NCI-H748 (cell line): ENCODE results near the gene GLOD4.

Source experiments
- DNase-seq: peaks from one replicate; lab custom pipeline; 2025; ENCODE audit not compliant: unreplicated experiment; lab: John Stamatoyannopoulos, UW

GLOD4 gene

GRCh38 chr17:744937-745336 lies 37.1 kb downstream of the GLOD4 start:
- DNase-seq: no peak

- DNase-seq: no peak
These were observed 38.9 kb downstream of the GLOD4 start for GRCh38 chr17:743139-743538.

- no peak for DNase-seq
These were observed 39.8 kb downstream of the GLOD4 start for GRCh38 chr17:742147-742793.

- DNase-seq: no peak
These were observed 41.7 kb downstream of the GLOD4 start for GRCh38 chr17:740240-741017.

- DNase-seq: no peak
These were observed 44.4 kb downstream of the GLOD4 start for GRCh38 chr17:737561-738113.

- DNase-seq: peak; percentile 43
These were observed 48.3 kb downstream of the GLOD4 start for GRCh38 chr17:733743-734142.

GRCh38 chr17:732902-733720 lies 49.0 kb downstream of the GLOD4 start:
- DNase-seq: peak; percentile 72

- peak; percentile 88 for DNase-seq
These were observed 49.8 kb downstream of the GLOD4 start, which contains the start of gene TLCD3A for GRCh38 chr17:732067-732901. TLCD3A (plus strand) TSS chr17:732596; CDS start chr17:732648, 52 bp downstream.

- peak; percentile 83 for DNase-seq
These were observed 50.4 kb downstream of the GLOD4 start for GRCh38 chr17:731644-732066.

- no peak for DNase-seq
These were observed 53.2 kb downstream of the GLOD4 start for GRCh38 chr17:728911-729310.

GRCh38 chr17:726271-726919 lies 55.7 kb downstream of the GLOD4 start:
- DNase-seq: peak; percentile 26

- no peak for DNase-seq
These were observed 56.3 kb downstream of the GLOD4 start for GRCh38 chr17:725746-726145.

GRCh38 chr17:725084-725483 lies 57.0 kb downstream of the GLOD4 start:
- no peak for DNase-seq

- DNase-seq: peak; percentile 41
These were observed 60.5 kb downstream of the GLOD4 start for GRCh38 chr17:721540-721937.

GRCh38 chr17:720706-721539 lies 61.2 kb downstream of the GLOD4 start:
- DNase-seq: peak; percentile 38

- DNase-seq: no peak
These were observed 64.0 kb downstream of the GLOD4 start for GRCh38 chr17:718075-718474.
